OCI-LY1 (cell line): ENCODE data around the gene MPP3.

ENCODE experiments used
- H2AFZ ChIP-seq: fragments of 200-600 bp; sonication (generic), shearing (Covaris generic); 2 replicates; pipeline ENCODE4 v1.6.0; 2014; ENCODE audit warnings: antibody characterized with exemption, mild to moderate bottlenecking, low read length
- H3F3A ChIP-seq: fragments of 200-600 bp; sonication (generic), shearing (Covaris generic); 2 replicates; pipeline ENCODE4 v1.6.0; 2014; ENCODE audit warnings: mild to moderate bottlenecking, antibody characterized with exemption, low read length, moderate library complexity; ENCODE audit not compliant: insufficient read depth
- H3K27ac ChIP-seq: fragments of 200-600 bp; sonication (generic); 2 replicates; pipeline ENCODE4 v1.5.1; 2014; ENCODE audit warnings: low read length, mixed run types, mild to moderate bottlenecking, low read depth; ENCODE audit not compliant: poor library complexity, severe bottlenecking
- H3K27me3 ChIP-seq: fragments of 200-600 bp; sonication (generic); 2 replicates; pipeline ENCODE4 v1.6.0; 2014; ENCODE audit warnings: antibody characterized with exemption, mild to moderate bottlenecking, low read length, moderate library complexity; ENCODE audit not compliant: insufficient read depth
- H3K36me3 ChIP-seq: fragments of 200-600 bp; sonication (generic); 2 replicates; pipeline ENCODE4 v1.6.1; 2014; ENCODE audit warnings: mild to moderate bottlenecking, antibody characterized with exemption, low read length, moderate library complexity, mixed read lengths; ENCODE audit not compliant: insufficient read depth
- H3K4me1 ChIP-seq: fragments of 200-600 bp; sonication (generic); 2 replicates; pipeline ENCODE4 v1.5.1; 2014; ENCODE audit warnings: mild to moderate bottlenecking, low read length, moderate library complexity; ENCODE audit not compliant: insufficient read depth, severe bottlenecking
- H3K4me2 ChIP-seq: fragments of 200-600 bp; sonication (generic), shearing (Covaris generic); 2 replicates; pipeline ENCODE4 v1.6.1; 2014; ENCODE audit warnings: low read length
- H3K4me3 ChIP-seq: fragments of 200-600 bp; sonication (generic); 2 replicates; pipeline ENCODE4 v1.5.1; 2014; ENCODE audit warnings: low read length, low read depth, mild to moderate bottlenecking, mixed read lengths; ENCODE audit not compliant: poor library complexity, severe bottlenecking
- H3K79me2 ChIP-seq: fragments of 200-600 bp; shearing (Covaris generic); 2 replicates; pipeline ENCODE4 v1.6.1; 2016; ENCODE audit warnings: mixed run types, low read length, mixed read lengths; ENCODE audit not compliant: insufficient read depth
- H3K9ac ChIP-seq: fragments of 200-600 bp; sonication (generic), shearing (Covaris generic); 2 replicates; pipeline ENCODE4 v1.6.1; 2014; ENCODE audit warnings: mild to moderate bottlenecking, low read length, mixed read lengths
- H3K9me2 ChIP-seq: fragments of 200-600 bp; sonication (generic), shearing (Covaris generic); 2 replicates; pipeline ENCODE4 v1.6.1; 2014; ENCODE audit warnings: low read depth, mild to moderate bottlenecking, low read length, mixed read lengths
- H3K9me3 ChIP-seq: fragments of 200-600 bp; shearing (Covaris generic); 2 replicates; pipeline ENCODE4 v1.6.1; 2014; ENCODE audit warnings: low read length, mixed read lengths
- H4K20me1 ChIP-seq: fragments of 200-600 bp; sonication (generic), shearing (Covaris generic); 2 replicates; pipeline ENCODE4 v1.6.0; 2016; ENCODE audit warnings: mild to moderate bottlenecking, low read length; ENCODE audit not compliant: insufficient read depth
- CTCF ChIP-seq: fragments of 200-600 bp; sonication (generic), shearing (Covaris generic); IDR thresholded peaks from 2 replicates; pipeline ENCODE4 v1.5.1; 2017; ENCODE audit warnings: mild to moderate bottlenecking, antibody characterized with exemption, low read length, moderate library complexity, mixed read lengths
- EZH2 ChIP-seq: fragments of 200-600 bp; sonication (generic), shearing (Covaris generic); IDR thresholded peaks from 2 replicates; pipeline ENCODE4 v1.8.0; 2017; ENCODE audit warnings: borderline replicate concordance, mixed run types, mild to moderate bottlenecking, antibody characterized with exemption, low read length, moderate library complexity, mixed read lengths

The MPP3 gene

GRCh38 chr17:43756201-43756600, 76.7 kb downstream of the MPP3 start:
- Histone ChIP-seq H4K20me1 (no peaks in the 10 kb centered on the region), H3K9me2 (no peaks in the 10 kb centered on the region), H3K27me3 (peaks cover 9% of the 10 kb centered on the region; the same call in 1 of the 2 replicates), H3K4me3 (no peak overlapping the region), H3K36me3 (no peaks in the 10 kb centered on the region), H3K9me3 (no peaks in the 10 kb centered on the region), H3K79me2 (no peaks in the 10 kb centered on the region), H3K27ac (no peak overlapping the region), H3K9ac (no peak overlapping the region), H3F3A (no peaks in the 10 kb centered on the region), H3K4me2 (no peak overlapping the region), H3K4me1 (no peaks in the 10 kb centered on the region), H2AFZ (no peak overlapping the region)
- TF ChIP-seq CTCF (no peak), EZH2 (no peak)

- Histone ChIP-seq H3K4me3 (no peak overlapping the region), H3F3A (no peaks in the 10 kb centered on the region), H3K79me2 (no peaks in the 10 kb centered on the region), H3K4me1 (no peaks in the 10 kb centered on the region), H3K36me3 (no peaks in the 10 kb centered on the region), H4K20me1 (no peaks in the 10 kb centered on the region), H3K9ac (no peak overlapping the region), H2AFZ (no peak overlapping the region), H3K4me2 (no peak overlapping the region), H3K9me2 (no peaks in the 10 kb centered on the region), H3K27ac (no peak overlapping the region), H3K9me3 (no peaks in the 10 kb centered on the region), H3K27me3 (peaks cover 9% of the 10 kb centered on the region; the same call in 1 of the 2 replicates)
- TF ChIP-seq EZH2 (no peak), CTCF (no peak)
Measured at GRCh38 chr17:43755389-43755875, 77.5 kb downstream of the MPP3 start.

DNA sequence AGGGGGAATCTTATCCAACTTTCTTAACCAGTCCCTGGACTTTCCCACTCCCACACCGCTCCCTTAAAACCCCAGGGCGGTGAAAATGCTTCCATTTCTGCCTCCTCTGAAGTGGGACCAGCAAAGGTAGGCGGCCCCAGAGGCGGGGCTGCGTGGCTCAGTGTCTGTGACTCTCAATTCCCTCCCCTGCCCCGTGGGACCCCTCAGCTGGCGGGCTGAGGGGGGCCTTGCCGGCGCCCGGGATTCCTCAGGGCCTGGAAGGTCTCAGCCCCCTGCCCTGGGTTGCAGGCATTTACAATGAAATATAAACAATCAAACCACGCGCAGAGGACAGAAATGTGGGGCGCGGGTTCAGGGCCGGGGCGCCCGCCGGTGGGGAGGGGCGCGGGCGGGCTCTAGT, 78.0 kb downstream of the MPP3 start:
- H4K20me1 ChIP-seq = no peaks in the 10 kb centered on the region
- no peaks in the 10 kb centered on the region for H3K79me2 ChIP-seq
- H3K9me2 ChIP-seq = no peaks in the 10 kb centered on the region
- no peak overlapping the region for H3K9ac ChIP-seq
- no peak for TF ChIP-seq CTCF
- no peak for TF ChIP-seq EZH2
- no peaks in the 10 kb centered on the region for H3K9me3 ChIP-seq
- H3K4me2 ChIP-seq = no peak overlapping the region
- H3K4me3 ChIP-seq = no peak overlapping the region
- no peak overlapping the region for H3K27ac ChIP-seq
- no peaks in the 10 kb centered on the region for H3K36me3 ChIP-seq
- no peaks in the 10 kb centered on the region for H3K4me1 ChIP-seq
- no peaks in the 10 kb centered on the region for H3F3A ChIP-seq
- H3K27me3 ChIP-seq = peaks cover 9% of the 10 kb centered on the region; the same call in 1 of the 2 replicates
- H2AFZ ChIP-seq = no peak overlapping the region
